Pancreas (tissue), 10 donors: Measurements from ENCODE around the gene ITK. TPM values are rescaled to one million over a fixed set of nuclear protein-coding genes. Genes with fewer than 3 reads are reported as not detected.

Experiments used
- ATAC-seq, 4 donors: fragments of 200-7000 bp; cut with Tn5 transposase; one replicate each; pipeline versions ENCODE4 v1.8.0 to v1.9.1; 2020; ENCODE audit warnings: mild to moderate bottlenecking in 4 of 4, moderate library complexity in 4 of 4
- DNase-seq, 6 donors: peaks; one replicate each; pipeline ENCODE4 v3.0.0-alpha.2; 2020
- FAIRE-seq: peaks from 2 replicates; lab custom pipeline; 2012; peaks lifted over from hg19 to GRCh38; lab: Jason Lieb, UNC
- H3K27ac ChIP-seq, 4 donors: fragments of 200-600 bp; sonication (generic); 1 replicate in 3 of 4; 2 replicates in 1 of 4; pipeline versions ENCODE4 v1.5.0 to v1.8.0; 2020
- H3K27me3 ChIP-seq, 4 donors: fragments of 200-600 bp; one replicate each; pipeline ENCODE4 v1.8.0; 2021
- H3K36me3 ChIP-seq, 3 donors: fragments of 200-600 bp; sonication (generic) in 1 of 3; one replicate each; pipeline versions ENCODE4 v1.5.0 to v1.8.0; 2020 to 2021
- H3K4me1 ChIP-seq, 3 donors: fragments of 200-600 bp; one replicate each; pipeline ENCODE4 v1.8.0; 2021
- H3K4me3 ChIP-seq, 4 donors: fragments of 200-600 bp; sonication (generic) in 2 of 4; one replicate each; pipeline versions ENCODE4 v1.5.0 to v1.8.0; 2020 to 2021
- H3K9me3 ChIP-seq, 4 donors: fragments of 200-600 bp; one replicate each; pipeline ENCODE4 v1.8.0; 2021
- CTCF ChIP-seq, 4 donors: fragments of 200-600 bp; sonication (generic) in 3 of 4; IDR thresholded peaks; one replicate each; pipeline versions ENCODE4 v1.5.0 to v1.8.0; 2021; ENCODE audit warnings: antibody characterized with exemption in 4 of 4
- WGBS, 2 donors: extraction: QIAGEN DNeasy Blood & Tissue Kit; methylation state at CpG; one replicate each; pipeline ENCODE4 v1.1.7; 2013; 5-methylcytosine and 5-hydroxymethylcytosine counted together
- intact Hi-C, 3 donors: fragments of 100-400 bp; cut with DNase I; formaldehyde crosslinking; loops; one replicate each; pipeline versions ENCODE4 v1.11.1 to v1.14.2; 2022
- polyA plus RNA-seq, 2 donors: library from polyadenylated mRNA; stranded (reverse); fragments of 200-250 nt; gene quantifications; one replicate each; pipeline ENCODE4 v1.2.3, GENCODE V29; 2013
- total RNA-seq, 6 donors: library from RNA; stranded (reverse); fragmentation: NEBNext Ultra II Directional in 4 of 6; extraction: Animal tissue kit (Norgen Biotek cat#: 25700) in 4 of 6; gene quantifications; one replicate each; pipeline versions ENCODE4 v1.2.1 to v1.2.4, GENCODE V29; 2021 to 2023
- donor health status: healthy with polysubstance abuse.
- donor health status: DM: no; HTN: no; CAD: no; lungs with moderate emphysema.
- donor health status: DM: no; HTN: no; CAD: no.
- donor health status: control.
- donor health status: control.
- donor health status: Bipolar disorder and iron deficiency.
- donor health status: DM: yes; HTN: yes; CAD: no.
- donor health status: DM: no; HTN: no; CAD: no.
- donor health status: DM: no; HTN: no; CAD: no.
- donor health status: DM: yes; HTN: yes; CAD: no.

The ITK gene
- total and polyA plus RNA-seq, 8 donors = 0.26 to 1.3 (median 0.71) TPM

GRCh38 chr5:157278319-157279037 is 97.8 kb downstream of the ITK start:
- H3K36me3 ChIP-seq = no peaks in the 10 kb centered on the region
- no peaks in the 10 kb centered on the region for H3K4me1 ChIP-seq
- no peaks in the 10 kb centered on the region for H3K9me3 ChIP-seq
- no peak for TF ChIP-seq CTCF (IDR thresholded peaks at IDR 0.05)
- WGBS, 2 donors = 90 to 100% methylated on average over 2 of the region's 2 CpGs
- no peaks in the 10 kb centered on the region for H3K27me3 ChIP-seq
- DNase-seq = no peak
- intact Hi-C loops = no loop called here
- ATAC-seq = no peak
- H3K4me3 ChIP-seq = no peak overlapping the region
- no peak overlapping the region for H3K27ac ChIP-seq
- FAIRE-seq = no peak

- Histone ChIP-seq H3K9me3 (no peaks in the 10 kb centered on the region), H3K4me1 (no peaks in the 10 kb centered on the region), H3K27ac (no peak overlapping the region), H3K36me3 (no peaks in the 10 kb centered on the region), H3K27me3 (no peaks in the 10 kb centered on the region), H3K4me3 (no peak overlapping the region)
- no peak for TF ChIP-seq CTCF (IDR thresholded peaks at IDR 0.05)
- FAIRE-seq (no peak), DNase-seq (no peak), ATAC-seq (no peak)
- WGBS, 2 donors = 64 to 73% methylated on average over 7 of the region's 7 CpGs
- intact Hi-C loops = no loop called here
These were observed 99.1 kb downstream of the ITK start for GRCh38 chr5:157279605-157280239.

- no peaks in the 10 kb centered on the region for H3K27me3 ChIP-seq
- no peak overlapping the region for H3K4me3 ChIP-seq
- H3K9me3 ChIP-seq = no peaks in the 10 kb centered on the region
- WGBS, 2 donors = 77 to 78% methylated on average over 3 of the region's 3 CpGs
- ATAC-seq (no peak), FAIRE-seq (no peak), DNase-seq (no peak)
- intact Hi-C loops = no loop called here
- H3K36me3 ChIP-seq = no peaks in the 10 kb centered on the region
- H3K4me1 ChIP-seq = no peaks in the 10 kb centered on the region
- no peak overlapping the region for H3K27ac ChIP-seq
- TF ChIP-seq CTCF (IDR thresholded peaks at IDR 0.05) = no peak
These were observed 100.3 kb downstream of the ITK start for GRCh38 chr5:157280927-157281326.

- FAIRE-seq = no peak
- Histone ChIP-seq H3K4me1 (no peaks in the 10 kb centered on the region), H3K27me3 (no peaks in the 10 kb centered on the region), H3K36me3 (no peaks in the 10 kb centered on the region), H3K27ac (no peak overlapping the region), H3K9me3 (no peaks in the 10 kb centered on the region), H3K4me3 (no peak overlapping the region)
- intact Hi-C loops = no loop called here
- DNase-seq = no peak
- TF ChIP-seq CTCF (IDR thresholded peaks at IDR 0.05) = no peak
- no peak for ATAC-seq
These were observed 101.5 kb downstream of the ITK start for GRCh38 chr5:157282150-157282549.

- ATAC-seq (peak in 3 of 4 donors; percentile 32 to 74 (median 63)), DNase-seq (no peak), FAIRE-seq (no peak)
- H3K9me3 ChIP-seq = no peaks in the 10 kb centered on the region
- H3K27me3 ChIP-seq = no peaks in the 10 kb centered on the region
- WGBS, 2 donors = 70 to 74% methylated on average over 3 of the region's 3 CpGs
- H3K36me3 ChIP-seq = no peaks in the 10 kb centered on the region
- intact Hi-C loops = no loop called here
- H3K4me1 ChIP-seq = no peaks in the 10 kb centered on the region
- H3K27ac ChIP-seq = no peak overlapping the region
- no peak for TF ChIP-seq CTCF (IDR thresholded peaks at IDR 0.05)
- no peak overlapping the region for H3K4me3 ChIP-seq
These were observed 102.8 kb downstream of the ITK start for GRCh38 chr5:157283434-157283833.
